NCI-H2196 treated with DMSO at 0.1 percent for 48 hours (cell line): ENCODE results near the gene SRPK1.

Experiments used
- DNase-seq: peaks from one replicate; lab custom pipeline; 2025; ENCODE audit not compliant: unreplicated experiment; lab: John Stamatoyannopoulos, UW

The SRPK1 gene

DNA sequence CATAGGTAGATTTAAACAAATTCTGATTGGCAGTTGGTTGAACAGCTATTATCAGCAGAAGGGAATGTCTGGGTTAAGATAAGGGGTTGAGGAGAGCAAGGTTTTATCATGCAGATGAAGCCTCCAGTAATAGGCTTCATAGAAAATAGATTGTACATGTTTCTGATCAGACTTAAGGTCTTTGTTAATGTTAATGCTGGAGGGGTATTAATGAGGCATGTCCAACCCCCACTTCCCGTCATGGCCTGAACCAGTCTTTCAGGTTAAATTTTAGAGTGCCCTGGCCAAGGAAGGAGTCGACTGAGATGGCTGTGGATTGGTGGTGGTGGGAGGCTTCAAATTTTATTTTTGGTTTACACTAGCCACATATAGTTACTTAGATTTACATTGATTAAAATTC, 136.7 kb downstream of the SRPK1 start:
- no peak for DNase-seq
